NCI-H1092 treated with DMSO at 0.1 percent for 48 hours (cell line): ENCODE data around the gene SNX22.
"Not testable (repeated sequence)": the region's sequence is repeated elsewhere in the genome, so short reads cannot be mapped to it uniquely, and the experiment has no call there.

Experiments
- DNase-seq: peaks from one replicate; lab custom pipeline; 2025; lab: John Stamatoyannopoulos, UW

Gene SNX22

GRCh38 chr15:64151727-64152506 is at the start of gene SNX22:
Gene SNX22, plus strand, starts transcription at chr15:64151731. Its CDS starts 45 bp downstream, at chr15:64151776.
- DNase-seq, result peak; percentile 32

GRCh38 chr15:64102497-64102896 is 49.0 kb upstream of the SNX22 start:
- no peak for DNase-seq

GRCh38 chr15:64105113-64105704 is 46.3 kb upstream of the SNX22 start:
- DNase-seq, result no peak

- no peak for DNase-seq
Measured at GRCh38 chr15:64107337-64107736, 44.2 kb upstream of the SNX22 start.

- not testable (repeated sequence) for DNase-seq
Measured at GRCh38 chr15:64110108-64110701, 41.3 kb upstream of the SNX22 start.

GRCh38 chr15:64110950-64111678 is 40.4 kb upstream of the SNX22 start:
- no peak for DNase-seq

GRCh38 chr15:64111679-64112050 is 39.9 kb upstream of the SNX22 start:
- no peak for DNase-seq

- no peak for DNase-seq
Measured at GRCh38 chr15:64112073-64112772, 39.3 kb upstream of the SNX22 start.

- no peak for DNase-seq
Measured at GRCh38 chr15:64112904-64113303, 38.6 kb upstream of the SNX22 start.

GRCh38 chr15:64117759-64118487 is 33.6 kb upstream of the SNX22 start:
- DNase-seq, result no peak

- not testable (repeated sequence) for DNase-seq
Measured at GRCh38 chr15:64120322-64120721, 31.2 kb upstream of the SNX22 start.

- DNase-seq, result no peak
Measured at GRCh38 chr15:64121614-64122013, 29.9 kb upstream of the SNX22 start.

GRCh38 chr15:64122444-64122843 is 29.1 kb upstream of the SNX22 start:
- no peak for DNase-seq

- no peak for DNase-seq
Measured at GRCh38 chr15:64122936-64123351, 28.6 kb upstream of the SNX22 start.

GRCh38 chr15:64125978-64126377 is 25.6 kb upstream of the SNX22 start:
- no peak for DNase-seq

- no peak for DNase-seq
Measured at GRCh38 chr15:64127521-64128270, 23.8 kb upstream of the SNX22 start.

GRCh38 chr15:64130159-64130558 is 21.4 kb upstream of the SNX22 start:
- no peak for DNase-seq

- no peak for DNase-seq
Measured at GRCh38 chr15:64131547-64131946, 20.0 kb upstream of the SNX22 start.

- DNase-seq, result no peak
Measured at GRCh38 chr15:64132217-64132616, 19.3 kb upstream of the SNX22 start.

- no peak for DNase-seq
Measured at GRCh38 chr15:64133623-64134344, 17.7 kb upstream of the SNX22 start.
